IPS-NIHi7 (cell line): ENCODE results near the gene KIF1A.

Experiments used
- DNase-seq: peaks from one replicate; pipeline ENCODE4 v3.0.0; 2012; ENCODE audit warnings: mixed read lengths; ENCODE audit errors: extremely low spot score

KIF1A gene

GRCh38 chr2:240799033-240799820, 20.8 kb downstream of the KIF1A start:
- DNase-seq, result no peak

GRCh38 chr2:240798327-240798905, 21.6 kb downstream of the KIF1A start:
- DNase-seq, result no peak

GRCh38 chr2:240797914-240798313, 22.1 kb downstream of the KIF1A start:
- no peak for DNase-seq

GRCh38 chr2:240797500-240797895, 22.5 kb downstream of the KIF1A start:
- no peak for DNase-seq

GRCh38 chr2:240796543-240797499, 23.2 kb downstream of the KIF1A start:
- DNase-seq, result no peak

GRCh38 chr2:240795916-240796510, 24.0 kb downstream of the KIF1A start:
- DNase-seq, result no peak

- no peak for DNase-seq
Measured at GRCh38 chr2:240795454-240795853, 24.6 kb downstream of the KIF1A start.

- no peak for DNase-seq
Measured at GRCh38 chr2:240794178-240794721, 25.8 kb downstream of the KIF1A start.

- DNase-seq, result no peak
Measured at GRCh38 chr2:240793313-240794177, 26.5 kb downstream of the KIF1A start.

GRCh38 chr2:240792629-240793312, 27.2 kb downstream of the KIF1A start:
- no peak for DNase-seq

GRCh38 chr2:240791821-240792628, 28.0 kb downstream of the KIF1A start:
- DNase-seq, result no peak

GRCh38 chr2:240791221-240791800, 28.7 kb downstream of the KIF1A start:
- DNase-seq, result no peak

- no peak for DNase-seq
Measured at GRCh38 chr2:240790370-240791220, 29.4 kb downstream of the KIF1A start.

- DNase-seq, result no peak
Measured at GRCh38 chr2:240789501-240790369, 30.3 kb downstream of the KIF1A start.

- no peak for DNase-seq
Measured at GRCh38 chr2:240789051-240789453, 31.0 kb downstream of the KIF1A start.

- DNase-seq, result no peak
Measured at GRCh38 chr2:240788482-240788881, 31.5 kb downstream of the KIF1A start.
